Measurements from ENCODE around the gene TP53TG5.

GRCh38 chr20:45395114-45395415 is 16.9 kb upstream of the TP53TG5 start:
- TF ChIP-seq POLR2AphosphoS5 (IDR thresholded peaks at IDR 0.05), result no peak
- TF ChIP-seq, protein P1, sequence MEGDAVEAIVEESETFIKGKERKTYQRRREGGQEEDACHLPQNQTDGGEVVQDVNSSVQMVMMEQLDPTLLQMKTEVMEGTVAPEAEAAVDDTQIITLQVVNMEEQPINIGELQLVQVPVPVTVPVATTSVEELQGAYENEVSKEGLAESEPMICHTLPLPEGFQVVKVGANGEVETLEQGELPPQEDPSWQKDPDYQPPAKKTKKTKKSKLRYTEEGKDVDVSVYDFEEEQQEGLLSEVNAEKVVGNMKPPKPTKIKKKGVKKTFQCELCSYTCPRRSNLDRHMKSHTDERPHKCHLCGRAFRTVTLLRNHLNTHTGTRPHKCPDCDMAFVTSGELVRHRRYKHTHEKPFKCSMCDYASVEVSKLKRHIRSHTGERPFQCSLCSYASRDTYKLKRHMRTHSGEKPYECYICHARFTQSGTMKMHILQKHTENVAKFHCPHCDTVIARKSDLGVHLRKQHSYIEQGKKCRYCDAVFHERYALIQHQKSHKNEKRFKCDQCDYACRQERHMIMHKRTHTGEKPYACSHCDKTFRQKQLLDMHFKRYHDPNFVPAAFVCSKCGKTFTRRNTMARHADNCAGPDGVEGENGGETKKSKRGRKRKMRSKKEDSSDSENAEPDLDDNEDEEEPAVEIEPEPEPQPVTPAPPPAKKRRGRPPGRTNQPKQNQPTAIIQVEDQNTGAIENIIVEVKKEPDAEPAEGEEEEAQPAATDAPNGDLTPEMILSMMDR (IDR thresholded peaks at IDR 0.05), result no peak

Measured in breast epithelium (tissue), 3 donors.